DND-41 (cell line): ENCODE data around the gene NR6A1.

Experiments used
- ATAC-seq: fragments of 200-7000 bp; cut with Tn5 transposase; 3 replicates; pipeline ENCODE4 v1.9.1; 2021; ENCODE audit warnings: low read depth; ENCODE audit not compliant: insufficient read depth
- DNase-seq: peaks from one replicate; pipeline ENCODE4 v3.0.0-alpha.2; 2020
- H2AFZ ChIP-seq: 2 replicates; pipeline ENCODE4 v1.6.0; 2012; ENCODE audit warnings: low read depth, low read length
- H3K27ac ChIP-seq: 2 replicates; pipeline ENCODE4 v1.5.1; 2012; ENCODE audit warnings: low read length, inconsistent platforms
- H3K27me3 ChIP-seq: fragments of 200-600 bp; sonication (generic); 2 replicates; pipeline ENCODE4 v1.6.0; 2012; ENCODE audit warnings: low read length, mild to moderate bottlenecking, inconsistent platforms; ENCODE audit not compliant: insufficient read depth, poor library complexity
- H3K36me3 ChIP-seq: 2 replicates; pipeline ENCODE4 v1.5.1; 2012; ENCODE audit warnings: low read length, inconsistent platforms; ENCODE audit not compliant: insufficient read depth
- H3K4me1 ChIP-seq: 2 replicates; pipeline ENCODE4 v1.5.1; 2012; ENCODE audit warnings: mild to moderate bottlenecking, low read length; ENCODE audit not compliant: insufficient read depth
- H3K4me2 ChIP-seq: 2 replicates; pipeline ENCODE4 v1.6.0; 2012; ENCODE audit warnings: mild to moderate bottlenecking, moderate library complexity, low read length, inconsistent platforms; ENCODE audit not compliant: insufficient read depth
- H3K4me3 ChIP-seq, 2 experiments: fragments of 200-600 bp in 1 of 2; shearing (Covaris generic) in 1 of 2; 2 replicates each; pipeline ENCODE4 v1.5.1; 2012 to 2016; ENCODE audit warnings: inconsistent platforms in 2 of 2, low read length in 2 of 2, mild to moderate bottlenecking in 2 of 2, low read depth in 1 of 2, moderate library complexity in 1 of 2
- H3K79me2 ChIP-seq: 2 replicates; pipeline ENCODE4 v1.6.0; 2012; ENCODE audit warnings: low read length, inconsistent platforms; ENCODE audit not compliant: insufficient read depth
- H3K9ac ChIP-seq: 2 replicates; pipeline ENCODE4 v1.6.0; 2012; ENCODE audit warnings: low read depth, mild to moderate bottlenecking, inconsistent platforms, low read length, moderate library complexity
- H3K9me3 ChIP-seq: 2 replicates; pipeline ENCODE4 v1.5.1; 2012; ENCODE audit warnings: low read length, moderate library complexity, mild to moderate bottlenecking, inconsistent platforms; ENCODE audit not compliant: insufficient read depth, severe bottlenecking
- H4K20me1 ChIP-seq: 2 replicates; pipeline ENCODE4 v1.6.0; 2012; ENCODE audit warnings: low read length; ENCODE audit not compliant: insufficient read depth
- CTCF ChIP-seq: IDR thresholded peaks from 2 replicates; pipeline ENCODE4 v1.5.1; 2012; ENCODE audit warnings: borderline replicate concordance, low read length, moderate library complexity, mild to moderate bottlenecking; ENCODE audit not compliant: poor library complexity, severe bottlenecking; ENCODE audit errors: extremely low read depth
- EZH2 ChIP-seq: IDR thresholded peaks from 3 replicates; pipeline ENCODE4 v1.6.1; 2012; ENCODE audit warnings: borderline replicate concordance, low read depth, mild to moderate bottlenecking, moderate library complexity, low read length, inconsistent platforms; ENCODE audit not compliant: severe bottlenecking

The NR6A1 gene

DNA sequence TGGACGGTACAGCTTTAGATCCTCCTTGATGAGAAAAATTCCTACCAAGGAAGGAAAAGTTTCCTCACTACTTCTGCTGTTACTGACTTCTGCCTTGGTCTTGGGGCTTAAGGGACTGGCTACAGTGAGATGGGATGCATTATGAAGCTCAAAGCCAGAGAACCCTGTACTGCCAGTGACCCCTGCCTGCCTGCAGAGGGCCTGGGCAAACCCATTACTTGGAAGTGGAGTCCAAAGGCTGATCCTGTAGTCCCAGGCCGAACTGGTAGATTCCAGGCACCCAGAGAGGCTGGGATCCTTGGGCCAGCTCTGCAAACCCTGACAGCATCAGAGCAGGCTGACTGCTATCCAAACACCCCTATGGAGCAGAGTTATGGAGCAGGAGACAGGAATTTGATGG, 238.2 kb downstream of the NR6A1 start:
- Histone ChIP-seq H3K36me3 (peaks cover 5% of the 10 kb centered on the region; the same call in 1 of the 2 replicates), H3K9me3 (no peaks in the 10 kb centered on the region), H3K9ac (no peak overlapping the region), H3K79me2 (no peaks in the 10 kb centered on the region), H3K27ac (no peak overlapping the region), H4K20me1 (no peaks in the 10 kb centered on the region), H2AFZ (no peak overlapping the region), H3K4me1 (no peaks in the 10 kb centered on the region), H3K27me3 (no peaks in the 10 kb centered on the region), H3K4me2 (no peak overlapping the region), H3K4me3 (no peak overlapping the region)
- DNase-seq (no peak), ATAC-seq (no peak)
- no peak for TF ChIP-seq CTCF
- no peak for TF ChIP-seq EZH2

GRCh38 chr9:124531115-124531514, 240.0 kb downstream of the NR6A1 start:
- no peak overlapping the region for H3K4me2 ChIP-seq
- H3K36me3 ChIP-seq: peaks cover 5% of the 10 kb centered on the region; the same call in 1 of the 2 replicates
- H2AFZ ChIP-seq: no peak overlapping the region
- no peaks in the 10 kb centered on the region for H3K9me3 ChIP-seq
- H3K27me3 ChIP-seq: no peaks in the 10 kb centered on the region
- ATAC-seq: no peak
- H3K79me2 ChIP-seq: no peaks in the 10 kb centered on the region
- no peak overlapping the region for H3K9ac ChIP-seq
- H3K27ac ChIP-seq: no peak overlapping the region
- H3K4me1 ChIP-seq: no peaks in the 10 kb centered on the region
- no peak overlapping the region for H3K4me3 ChIP-seq
- no peaks in the 10 kb centered on the region for H4K20me1 ChIP-seq
- no peak for DNase-seq
- no peak for TF ChIP-seq EZH2
- no peak for TF ChIP-seq CTCF

GRCh38 chr9:124530246-124530645, 240.9 kb downstream of the NR6A1 start:
- H3K9ac ChIP-seq: no peak overlapping the region
- no peak for DNase-seq

More at GRCh38 chr9:124530246-124530645, 240.9 kb downstream of the NR6A1 start:
- Histone ChIP-seq H2AFZ (no peak overlapping the region), H3K4me3 (no peak overlapping the region), H3K79me2 (no peaks in the 10 kb centered on the region), H4K20me1 (no peaks in the 10 kb centered on the region), H3K9me3 (no peaks in the 10 kb centered on the region), H3K36me3 (no peaks in the 10 kb centered on the region), H3K27ac (no peak overlapping the region), H3K27me3 (no peaks in the 10 kb centered on the region), H3K4me2 (no peak overlapping the region), H3K4me1 (no peaks in the 10 kb centered on the region)
- ATAC-seq: no peak
- no peak for TF ChIP-seq EZH2
- no peak for TF ChIP-seq CTCF
